ENCODE results near the gene CCNJL. TPM values are rescaled to one million over a fixed set of nuclear protein-coding genes. Genes with fewer than 3 reads are reported as not detected.

CCNJL gene
- total RNA-seq, 1 donor from 2014 or later: 3.2 TPM

- DNase-seq: no peak
These were observed 21.4 kb upstream of the CCNJL start for GRCh38 chr5:160333721-160334120.

- DNase-seq: no peak
These were observed 17.8 kb upstream of the CCNJL start for GRCh38 chr5:160330212-160330611.

- no peak for DNase-seq
These were observed 15.5 kb upstream of the CCNJL start for GRCh38 chr5:160327818-160328217.

- DNase-seq: no peak
These were observed 14.6 kb upstream of the CCNJL start for GRCh38 chr5:160326981-160327380.

- no peak for DNase-seq
These were observed 13.4 kb upstream of the CCNJL start for GRCh38 chr5:160325716-160326115.

- DNase-seq: no peak
These were observed 12.5 kb upstream of the CCNJL start for GRCh38 chr5:160324886-160325285.

GRCh38 chr5:160318409-160318808, 6.0 kb upstream of the CCNJL start:
- no peak for DNase-seq

- DNase-seq: no peak
These were observed 5.1 kb upstream of the CCNJL start for GRCh38 chr5:160317434-160317833.

- no peak for DNase-seq
These were observed 3.6 kb upstream of the CCNJL start for GRCh38 chr5:160315968-160316367.

GRCh38 chr5:160312960-160313727, 780 bp upstream of the CCNJL start:
- DNase-seq: no peak

GRCh38 chr5:160311491-160312133, 752 bp downstream of the CCNJL start:
- DNase-seq: no peak

GRCh38 chr5:160310552-160311295, 1.6 kb downstream of the CCNJL start:
- no peak for DNase-seq

GRCh38 chr5:160310140-160310539, 2.2 kb downstream of the CCNJL start:
- DNase-seq: no peak

- DNase-seq: no peak
These were observed 5.7 kb downstream of the CCNJL start for GRCh38 chr5:160306696-160307095.

- DNase-seq: no peak
These were observed 7.0 kb downstream of the CCNJL start for GRCh38 chr5:160305319-160305718.

- no peak for DNase-seq
These were observed 8.7 kb downstream of the CCNJL start for GRCh38 chr5:160303690-160304089.

GRCh38 chr5:160298189-160298588, 14.2 kb downstream of the CCNJL start:
- DNase-seq: no peak

GRCh38 chr5:160297776-160298175, 14.6 kb downstream of the CCNJL start:
- DNase-seq: no peak

- DNase-seq: no peak
These were observed 15.4 kb downstream of the CCNJL start for GRCh38 chr5:160297004-160297403.

- DNase-seq: no peak
These were observed 15.9 kb downstream of the CCNJL start for GRCh38 chr5:160296496-160296895.

GRCh38 chr5:160293901-160294561, 18.3 kb downstream of the CCNJL start:
- no peak for DNase-seq

- DNase-seq: no peak
These were observed 19.0 kb downstream of the CCNJL start for GRCh38 chr5:160293386-160293785.

GRCh38 chr5:160291467-160291866, 20.9 kb downstream of the CCNJL start:
- no peak for DNase-seq

Measured in skin of body (tissue), 2 donors.